ENCODE data around the gene DCTD. TPM values are rescaled to one million over a fixed set of nuclear protein-coding genes. Genes with fewer than 3 reads are reported as not detected.

The DCTD gene
- total RNA-seq, 1 donor from 2014 or later: 93.4 TPM

GRCh38 chr4:182872886-182873285 is 44.3 kb downstream of the DCTD start:
- H3K9me3 Mint-ChIP-seq: no peaks in the 10 kb centered on the region
- H3K27me3 Mint-ChIP-seq (ENCODE audit: insufficient read depth, low read depth): no peaks in the 10 kb centered on the region
- no peak overlapping the region for H3K4me3 Mint-ChIP-seq
- Histone ChIP-seq H4K20me1 (ENCODE audit: low read depth) (no peaks in the 10 kb centered on the region), H3F3A (ENCODE audit: low read depth) (no peaks in the 10 kb centered on the region), H3K4me3 (no peak overlapping the region), H3K9me3 (ENCODE audit: low read depth) (no peaks in the 10 kb centered on the region), H3K4me2 (no peak overlapping the region), H3K36me3 (no peaks in the 10 kb centered on the region), H3K4me1 (no peaks in the 10 kb centered on the region), H3K9ac (no peak overlapping the region), H3K27me3 (no peaks in the 10 kb centered on the region), H3K27ac (no peak overlapping the region), H3K79me2 (ENCODE audit: low read depth) (no peaks in the 10 kb centered on the region), H2AFZ (replicated peaks) (no peak overlapping the region)
- no peak overlapping the region for H3K27ac Mint-ChIP-seq
- peaks cover 18% of the 10 kb centered on the region for H3K4me1 Mint-ChIP-seq
- no peak for DNase-seq (ENCODE audit: low spot score)
- TF ChIP-seq, protein P1, sequence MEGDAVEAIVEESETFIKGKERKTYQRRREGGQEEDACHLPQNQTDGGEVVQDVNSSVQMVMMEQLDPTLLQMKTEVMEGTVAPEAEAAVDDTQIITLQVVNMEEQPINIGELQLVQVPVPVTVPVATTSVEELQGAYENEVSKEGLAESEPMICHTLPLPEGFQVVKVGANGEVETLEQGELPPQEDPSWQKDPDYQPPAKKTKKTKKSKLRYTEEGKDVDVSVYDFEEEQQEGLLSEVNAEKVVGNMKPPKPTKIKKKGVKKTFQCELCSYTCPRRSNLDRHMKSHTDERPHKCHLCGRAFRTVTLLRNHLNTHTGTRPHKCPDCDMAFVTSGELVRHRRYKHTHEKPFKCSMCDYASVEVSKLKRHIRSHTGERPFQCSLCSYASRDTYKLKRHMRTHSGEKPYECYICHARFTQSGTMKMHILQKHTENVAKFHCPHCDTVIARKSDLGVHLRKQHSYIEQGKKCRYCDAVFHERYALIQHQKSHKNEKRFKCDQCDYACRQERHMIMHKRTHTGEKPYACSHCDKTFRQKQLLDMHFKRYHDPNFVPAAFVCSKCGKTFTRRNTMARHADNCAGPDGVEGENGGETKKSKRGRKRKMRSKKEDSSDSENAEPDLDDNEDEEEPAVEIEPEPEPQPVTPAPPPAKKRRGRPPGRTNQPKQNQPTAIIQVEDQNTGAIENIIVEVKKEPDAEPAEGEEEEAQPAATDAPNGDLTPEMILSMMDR (IDR thresholded peaks at IDR 0.05): no peak
- TF ChIP-seq EZH2phosphoT487 (IDR thresholded peaks at IDR 0.05): no peak
- no peak for TF ChIP-seq EZH2 (IDR thresholded peaks at IDR 0.05)
- no peaks in the 10 kb centered on the region for H3K36me3 Mint-ChIP-seq

GRCh38 chr4:182871616-182872015 is 45.6 kb downstream of the DCTD start:
- no peaks in the 10 kb centered on the region for H3K4me1 ChIP-seq
- no peak overlapping the region for H3K27ac Mint-ChIP-seq
- H3K4me1 Mint-ChIP-seq: peaks cover 25% of the 10 kb centered on the region
- no peak overlapping the region for H3K9ac ChIP-seq
- H3K9me3 Mint-ChIP-seq: no peaks in the 10 kb centered on the region
- no peaks in the 10 kb centered on the region for H3K27me3 Mint-ChIP-seq (ENCODE audit: insufficient read depth, low read depth)
- H3K79me2 ChIP-seq (ENCODE audit: low read depth): no peaks in the 10 kb centered on the region
- no peaks in the 10 kb centered on the region for H4K20me1 ChIP-seq (ENCODE audit: low read depth)
- H3K36me3 ChIP-seq: no peaks in the 10 kb centered on the region
- no peaks in the 10 kb centered on the region for H3F3A ChIP-seq (ENCODE audit: low read depth)
- TF ChIP-seq, protein P1 (IDR thresholded peaks at IDR 0.05): no peak
- no peak for TF ChIP-seq EZH2 (IDR thresholded peaks at IDR 0.05)
- no peak overlapping the region for H3K27ac ChIP-seq
- no peak overlapping the region for H3K4me3 ChIP-seq
- no peak overlapping the region for H3K4me3 Mint-ChIP-seq
- H3K9me3 ChIP-seq (ENCODE audit: low read depth): no peaks in the 10 kb centered on the region
- no peaks in the 10 kb centered on the region for H3K27me3 ChIP-seq
- H2AFZ ChIP-seq (replicated peaks): no peak overlapping the region
- no peak overlapping the region for H3K4me2 ChIP-seq
- DNase-seq (ENCODE audit: low spot score): no peak
- no peaks in the 10 kb centered on the region for H3K36me3 Mint-ChIP-seq

- Histone ChIP-seq H2AFZ (replicated peaks) (no peak overlapping the region), H3K27ac (no peak overlapping the region), H3K9me3 (ENCODE audit: low read depth) (no peaks in the 10 kb centered on the region), H3F3A (ENCODE audit: low read depth) (no peaks in the 10 kb centered on the region), H3K36me3 (no peaks in the 10 kb centered on the region), H3K4me2 (no peak overlapping the region), H3K9ac (no peak overlapping the region), H3K4me3 (no peak overlapping the region), H3K27me3 (no peaks in the 10 kb centered on the region), H3K79me2 (ENCODE audit: low read depth) (no peaks in the 10 kb centered on the region), H3K4me1 (peaks cover 7% of the 10 kb centered on the region), H4K20me1 (ENCODE audit: low read depth) (no peaks in the 10 kb centered on the region)
- no peak overlapping the region for H3K27ac Mint-ChIP-seq
- H3K9me3 Mint-ChIP-seq: no peaks in the 10 kb centered on the region
- no peak overlapping the region for H3K4me3 Mint-ChIP-seq
- TF ChIP-seq, protein P1 (IDR thresholded peaks at IDR 0.05): no peak
- no peak for TF ChIP-seq EZH2 (IDR thresholded peaks at IDR 0.05)
- no peaks in the 10 kb centered on the region for H3K27me3 Mint-ChIP-seq (ENCODE audit: insufficient read depth, low read depth)
- H3K36me3 Mint-ChIP-seq: no peaks in the 10 kb centered on the region
- DNase-seq (ENCODE audit: low spot score): no peak
- H3K4me1 Mint-ChIP-seq: peaks cover 24% of the 10 kb centered on the region
These were observed 47.5 kb downstream of the DCTD start for GRCh38 chr4:182869697-182870096.

- Histone ChIP-seq H3K4me2 (no peak overlapping the region), H3F3A (ENCODE audit: low read depth) (no peaks in the 10 kb centered on the region), H3K79me2 (ENCODE audit: low read depth) (no peaks in the 10 kb centered on the region), H3K27ac (no peak overlapping the region), H4K20me1 (ENCODE audit: low read depth) (no peaks in the 10 kb centered on the region), H3K36me3 (no peaks in the 10 kb centered on the region), H3K4me3 (no peak overlapping the region), H3K9ac (no peak overlapping the region), H3K9me3 (ENCODE audit: low read depth) (no peaks in the 10 kb centered on the region), H3K4me1 (peaks cover 7% of the 10 kb centered on the region), H3K27me3 (no peaks in the 10 kb centered on the region), H2AFZ (replicated peaks) (no peak overlapping the region)
- Mint-ChIP-seq H3K4me1 (peaks cover 28% of the 10 kb centered on the region), H3K27me3 (ENCODE audit: insufficient read depth, low read depth) (no peaks in the 10 kb centered on the region), H3K9me3 (no peaks in the 10 kb centered on the region), H3K36me3 (no peaks in the 10 kb centered on the region), H3K4me3 (no peak overlapping the region), H3K27ac (peak overlapping the region; percentile 7)
- TF ChIP-seq EZH2 (IDR thresholded peaks at IDR 0.05): no peak
- no peak for TF ChIP-seq EZH2phosphoT487 (IDR thresholded peaks at IDR 0.05)
- TF ChIP-seq, protein P1 (IDR thresholded peaks at IDR 0.05): no peak
- DNase-seq (ENCODE audit: low spot score): no peak
These were observed 50.4 kb downstream of the DCTD start for GRCh38 chr4:182866746-182867145.
